ENCODE data around the gene SLC25A23.

The SLC25A23 gene

GRCh38 chr19:6466526-6467248, 7.1 kb upstream of the SLC25A23 start:
- no peaks in the 10 kb centered on the region for H4K20me1 ChIP-seq (ENCODE audit: insufficient read depth, low read length)
- no peak overlapping the region for H3K4me3 ChIP-seq (ENCODE audit: low read depth in 1 of 2, low read length in 2 of 2)
- ATAC-seq (ENCODE audit: insufficient read depth, low read depth), result peak; percentile 34; the same call in 2 of the 3 replicates
- H2AFZ ChIP-seq (ENCODE audit: low read depth, low read length), result no peak overlapping the region
- H3K4me2 ChIP-seq (ENCODE audit: insufficient read depth, low read length), result no peak overlapping the region
- no peak overlapping the region for H3K27ac ChIP-seq (ENCODE audit: low read length)
- TF ChIP-seq CTCF (IDR thresholded peaks at IDR 0.05; ENCODE audit: borderline replicate concordance, extremely low read depth, low read length, poor library complexity, severe bottlenecking), result no peak
- no peak for TF ChIP-seq EZH2 (IDR thresholded peaks at IDR 0.05; ENCODE audit: borderline replicate concordance, low read depth, low read length, severe bottlenecking)
- peaks cover 8% of the 10 kb centered on the region; the same call in 1 of the 2 replicates for H3K36me3 ChIP-seq (ENCODE audit: insufficient read depth, low read length)
- no peaks in the 10 kb centered on the region for H3K79me2 ChIP-seq (ENCODE audit: insufficient read depth, low read length)
- no peak for DNase-seq
- no peaks in the 10 kb centered on the region for H3K4me1 ChIP-seq (ENCODE audit: insufficient read depth, low read length)
- no peak overlapping the region for H3K9ac ChIP-seq (ENCODE audit: low read depth, low read length)
- H3K9me3 ChIP-seq (ENCODE audit: insufficient read depth, low read length, severe bottlenecking), result no peaks in the 10 kb centered on the region
- no peaks in the 10 kb centered on the region for H3K27me3 ChIP-seq (ENCODE audit: insufficient read depth, low read length, poor library complexity)

GRCh38 chr19:6465663-6466062, 6.1 kb upstream of the SLC25A23 start:
- Histone ChIP-seq H3K36me3 (ENCODE audit: insufficient read depth, low read length) (peaks cover 8% of the 10 kb centered on the region; the same call in 1 of the 2 replicates), H4K20me1 (ENCODE audit: insufficient read depth, low read length) (no peaks in the 10 kb centered on the region), H3K9ac (ENCODE audit: low read depth, low read length) (no peak overlapping the region), H3K4me3 (ENCODE audit: low read depth in 1 of 2, low read length in 2 of 2) (no peak overlapping the region), H3K4me2 (ENCODE audit: insufficient read depth, low read length) (no peak overlapping the region), H2AFZ (ENCODE audit: low read depth, low read length) (no peak overlapping the region), H3K9me3 (ENCODE audit: insufficient read depth, low read length, severe bottlenecking) (no peaks in the 10 kb centered on the region), H3K4me1 (ENCODE audit: insufficient read depth, low read length) (peaks cover 3% of the 10 kb centered on the region), H3K79me2 (ENCODE audit: insufficient read depth, low read length) (no peaks in the 10 kb centered on the region), H3K27me3 (ENCODE audit: insufficient read depth, low read length, poor library complexity) (no peaks in the 10 kb centered on the region), H3K27ac (ENCODE audit: low read length) (no peak overlapping the region)
- TF ChIP-seq CTCF (IDR thresholded peaks at IDR 0.05; ENCODE audit: borderline replicate concordance, extremely low read depth, low read length, poor library complexity, severe bottlenecking) (no peak), EZH2 (IDR thresholded peaks at IDR 0.05; ENCODE audit: borderline replicate concordance, low read depth, low read length, severe bottlenecking) (no peak)
- no peak for ATAC-seq (ENCODE audit: insufficient read depth, low read depth)
- no peak for DNase-seq

DNA sequence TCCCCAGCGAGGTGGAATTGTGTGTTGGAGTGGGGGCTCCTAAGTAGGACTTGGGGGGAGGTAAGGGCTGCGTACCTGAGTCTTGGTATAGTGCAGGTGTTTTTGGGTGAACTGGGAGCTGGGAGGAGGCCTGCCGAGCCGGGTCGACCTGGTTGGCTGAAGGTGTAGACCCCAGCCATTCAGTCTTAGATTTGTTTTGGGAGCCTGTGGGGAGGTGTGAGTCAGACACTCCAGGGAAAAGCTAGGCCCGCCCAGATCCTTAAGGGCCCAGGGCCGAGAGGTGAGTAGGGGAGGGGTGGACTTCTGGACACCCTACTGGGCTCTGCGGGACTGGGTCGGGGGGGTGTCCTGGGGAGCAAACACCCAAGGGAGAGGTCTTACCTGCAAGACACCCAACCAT, 5.4 kb upstream of the SLC25A23 start:
- H3K36me3 ChIP-seq (ENCODE audit: insufficient read depth, low read length), result peaks cover 4% of the 10 kb centered on the region; the same call in 1 of the 2 replicates
- H3K27me3 ChIP-seq (ENCODE audit: insufficient read depth, low read length, poor library complexity), result no peaks in the 10 kb centered on the region
- peaks cover 8% of the 10 kb centered on the region for H3K4me1 ChIP-seq (ENCODE audit: insufficient read depth, low read length)
- H3K4me2 ChIP-seq (ENCODE audit: insufficient read depth, low read length), result no peak overlapping the region
- H2AFZ ChIP-seq (ENCODE audit: low read depth, low read length), result no peak overlapping the region
- TF ChIP-seq CTCF (IDR thresholded peaks at IDR 0.05; ENCODE audit: borderline replicate concordance, extremely low read depth, low read length, poor library complexity, severe bottlenecking) (no peak), EZH2 (IDR thresholded peaks at IDR 0.05; ENCODE audit: borderline replicate concordance, low read depth, low read length, severe bottlenecking) (no peak)
- H3K9me3 ChIP-seq (ENCODE audit: insufficient read depth, low read length, severe bottlenecking), result no peaks in the 10 kb centered on the region
- DNase-seq (no peak), ATAC-seq (ENCODE audit: insufficient read depth, low read depth) (no peak)
- H3K4me3 ChIP-seq (ENCODE audit: low read depth in 1 of 2, low read length in 2 of 2), result no peak overlapping the region
- no peaks in the 10 kb centered on the region for H3K79me2 ChIP-seq (ENCODE audit: insufficient read depth, low read length)
- H3K27ac ChIP-seq (ENCODE audit: low read length), result no peak overlapping the region
- no peak overlapping the region for H3K9ac ChIP-seq (ENCODE audit: low read depth, low read length)
- no peaks in the 10 kb centered on the region for H4K20me1 ChIP-seq (ENCODE audit: insufficient read depth, low read length)
